NCI-H2227 treated with DMSO at 0.1 percent for 48 hours (cell line): ENCODE data around the gene C7.
"Not testable (repeated sequence)": the region's sequence is repeated elsewhere in the genome, so short reads cannot be mapped to it uniquely, and the experiment has no call there.

Experiments
- DNase-seq: peaks from one replicate; lab custom pipeline; 2025; lab: John Stamatoyannopoulos, UW

The C7 gene

DNA sequence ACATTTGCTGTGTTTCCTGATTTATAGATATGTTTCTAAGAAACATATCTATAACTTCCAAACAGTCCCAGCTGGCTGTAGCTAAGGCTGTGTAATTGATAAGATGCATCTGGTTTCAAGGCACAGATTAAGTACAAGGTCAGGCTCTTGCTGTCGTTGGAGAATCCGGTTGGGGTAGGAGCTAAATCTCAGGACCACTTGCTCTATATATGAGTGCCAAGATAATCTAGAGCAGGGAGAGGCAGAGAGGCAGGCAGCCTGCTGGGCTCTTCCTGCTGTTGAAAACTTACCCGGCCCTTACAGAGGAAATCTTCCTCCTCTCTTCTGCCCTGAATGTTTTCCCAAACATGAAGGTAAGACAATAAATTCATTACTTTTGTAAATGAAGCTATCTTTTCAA, at the start of gene C7:
TSS of gene C7 (plus strand) at position 234 of the 400 bp plus-strand sequence. CDS start at position 348, 114 bp downstream.
- DNase-seq, result no peak

GRCh38 chr5:40860711-40861110, 48.6 kb upstream of the C7 start:
- DNase-seq, result no peak

GRCh38 chr5:40865004-40865403, 44.3 kb upstream of the C7 start:
- DNase-seq, result not testable (repeated sequence)

DNA sequence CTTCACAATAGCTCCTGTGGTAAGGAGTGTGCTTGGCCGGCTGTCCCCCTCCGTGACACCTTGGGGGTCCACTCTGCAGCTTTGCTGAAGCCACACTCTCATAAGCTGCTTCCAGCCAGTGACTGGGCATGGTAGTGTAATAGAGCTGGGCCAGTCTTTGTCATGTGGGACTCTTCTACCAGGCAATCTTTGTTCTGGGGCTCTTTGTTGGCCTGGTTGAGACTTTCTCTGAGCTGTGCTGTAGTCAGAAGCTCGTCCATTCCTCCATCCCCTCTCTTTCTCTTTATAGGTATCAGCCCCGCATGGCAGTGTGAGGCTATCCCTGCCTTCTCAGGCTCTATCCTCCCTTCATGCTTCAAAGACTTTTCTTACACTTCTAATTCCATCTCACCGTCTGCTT, 42.5 kb upstream of the C7 start:
- no peak for DNase-seq

- no peak for DNase-seq
These were observed 39.9 kb upstream of the C7 start for GRCh38 chr5:40869384-40869783.

- no peak for DNase-seq
These were observed 38.1 kb upstream of the C7 start for GRCh38 chr5:40871177-40871576.

- DNase-seq, result not testable (repeated sequence)
These were observed 37.0 kb upstream of the C7 start for GRCh38 chr5:40872253-40872652.

DNA sequence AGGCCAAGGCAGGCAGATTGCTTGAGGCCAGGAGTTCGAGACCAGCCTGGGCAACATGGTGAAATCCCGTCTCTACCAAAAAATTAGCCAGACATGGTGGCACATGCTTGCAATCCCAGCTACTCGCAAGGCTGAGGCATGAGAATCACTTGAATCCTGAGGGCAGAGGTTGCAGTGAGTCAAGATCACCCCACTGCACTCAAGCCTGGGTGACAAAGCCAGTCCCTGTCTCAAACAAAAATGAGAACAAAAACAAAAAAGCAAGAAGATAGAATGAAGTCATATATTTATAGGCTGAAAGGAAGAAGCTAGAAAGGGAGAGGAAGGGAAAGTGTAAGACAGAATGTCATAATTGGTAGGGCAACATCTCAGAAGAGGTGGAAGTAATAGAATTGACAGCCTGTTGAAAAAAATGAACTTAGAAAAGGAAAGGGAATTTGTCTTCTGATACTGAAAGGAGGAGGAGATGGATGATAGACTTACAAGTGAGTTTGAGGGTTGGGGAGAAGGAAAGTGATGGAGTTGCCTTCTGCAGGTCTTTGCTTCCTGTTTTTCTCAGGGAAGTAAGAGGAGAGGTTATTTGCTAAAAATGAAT, 35.9 kb upstream of the C7 start:
- DNase-seq, result no peak

GRCh38 chr5:40875958-40876357, 33.3 kb upstream of the C7 start:
- no peak for DNase-seq

DNA sequence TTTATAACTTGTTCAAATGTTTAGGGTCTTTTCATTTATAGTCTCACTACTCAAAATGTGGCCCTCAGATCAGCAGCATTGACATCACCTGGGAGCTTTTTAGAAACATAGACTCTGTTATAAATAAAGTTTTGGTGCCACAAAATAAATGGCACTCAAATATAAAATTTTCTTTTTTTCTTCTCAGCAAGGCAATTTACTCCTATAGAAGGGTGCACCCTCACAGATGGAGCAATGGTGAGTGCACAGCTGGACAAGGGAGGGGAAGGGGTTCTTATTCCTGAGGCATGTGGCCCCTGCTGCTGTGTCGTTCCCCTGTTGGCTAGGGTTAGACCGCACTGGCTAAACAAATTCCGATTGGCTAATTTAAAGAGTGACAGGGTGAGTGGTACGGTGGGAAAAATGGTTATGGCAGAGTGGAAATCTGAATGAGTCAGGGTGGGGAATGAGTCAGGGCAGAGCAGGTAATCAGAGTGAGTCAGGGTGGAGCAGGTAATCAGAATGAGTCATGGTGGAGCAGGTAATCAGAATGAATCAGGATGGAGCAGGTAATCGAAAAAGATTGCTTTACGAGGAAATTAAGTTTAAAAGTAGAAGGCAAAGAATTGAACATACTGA, 31.8 kb upstream of the C7 start:
- DNase-seq, result no peak

DNA sequence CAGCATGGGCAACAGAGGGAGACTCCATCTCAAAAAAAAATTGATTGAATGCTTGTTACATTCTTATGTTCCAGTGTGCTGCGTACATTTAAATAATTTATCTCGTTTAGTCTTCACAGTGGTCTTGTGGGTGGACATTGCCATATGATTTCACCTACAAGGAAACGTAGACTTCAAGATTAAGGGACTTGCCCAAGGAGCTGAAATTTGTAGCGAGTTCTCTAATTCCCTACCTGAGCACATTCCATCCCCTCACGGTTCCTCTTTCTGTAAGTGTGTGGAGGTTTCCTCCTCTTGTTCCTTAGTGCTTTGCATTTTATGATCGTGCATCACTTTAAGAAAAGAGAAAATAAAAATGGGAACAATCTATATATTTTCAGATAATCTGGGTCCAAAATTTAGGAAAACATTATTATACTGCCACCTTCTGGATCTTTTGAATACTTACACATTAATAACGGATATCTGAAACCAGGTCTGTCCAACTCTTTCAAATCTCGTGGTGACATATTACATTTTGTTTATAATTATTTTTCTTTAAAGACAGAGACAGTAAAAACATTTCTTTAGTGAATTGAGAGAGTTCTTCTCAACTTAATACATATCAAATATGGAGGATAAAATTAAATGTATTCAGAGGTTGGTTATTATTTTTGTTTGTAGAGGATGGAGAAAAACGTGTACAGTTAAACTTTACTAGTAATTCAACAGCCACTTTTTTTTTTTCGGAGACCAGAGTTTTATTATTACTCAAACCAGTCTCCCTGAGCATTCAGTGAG, 29.9 kb upstream of the C7 start:
- DNase-seq, result peak; percentile 55

DNA sequence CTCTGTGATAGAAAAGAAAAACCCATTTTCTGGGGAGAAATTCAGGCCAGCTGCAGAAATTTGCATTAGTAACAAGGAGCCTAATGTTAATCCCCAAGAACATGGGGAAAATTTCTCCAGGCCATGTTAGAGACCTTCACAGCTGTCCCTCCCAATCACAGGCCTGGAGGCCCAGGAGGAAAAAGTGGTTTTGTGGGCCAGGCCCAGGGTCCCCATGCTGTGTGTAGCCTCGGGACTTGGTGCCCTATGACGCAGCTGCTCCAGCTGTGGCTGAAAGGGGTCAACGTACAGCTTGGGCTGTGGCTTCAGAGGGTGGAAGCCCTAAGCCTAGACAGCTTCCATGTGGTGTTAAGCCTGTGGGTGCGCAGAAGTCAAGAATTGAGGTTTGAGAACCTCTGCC, 27.0 kb upstream of the C7 start:
- no peak for DNase-seq

DNA sequence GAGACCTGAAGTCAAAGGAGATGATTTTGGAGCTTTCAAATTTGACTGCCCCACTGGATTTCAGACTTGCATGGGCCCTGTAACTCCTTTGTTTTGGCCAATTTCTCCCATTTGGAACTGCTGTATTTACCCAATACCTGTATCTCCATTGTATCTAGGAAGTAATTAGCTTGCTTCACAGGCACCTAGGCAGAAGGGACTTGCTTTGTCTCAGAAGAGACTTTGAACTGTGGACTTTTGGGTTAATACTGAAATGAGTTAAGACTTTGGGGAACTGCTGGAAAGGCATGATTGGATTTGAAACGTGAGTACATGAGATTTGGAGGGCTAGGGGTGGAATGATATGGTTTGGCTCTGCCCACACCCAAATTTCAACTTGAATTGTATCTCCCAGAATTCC, 26.2 kb upstream of the C7 start:
- not testable (repeated sequence) for DNase-seq

DNA sequence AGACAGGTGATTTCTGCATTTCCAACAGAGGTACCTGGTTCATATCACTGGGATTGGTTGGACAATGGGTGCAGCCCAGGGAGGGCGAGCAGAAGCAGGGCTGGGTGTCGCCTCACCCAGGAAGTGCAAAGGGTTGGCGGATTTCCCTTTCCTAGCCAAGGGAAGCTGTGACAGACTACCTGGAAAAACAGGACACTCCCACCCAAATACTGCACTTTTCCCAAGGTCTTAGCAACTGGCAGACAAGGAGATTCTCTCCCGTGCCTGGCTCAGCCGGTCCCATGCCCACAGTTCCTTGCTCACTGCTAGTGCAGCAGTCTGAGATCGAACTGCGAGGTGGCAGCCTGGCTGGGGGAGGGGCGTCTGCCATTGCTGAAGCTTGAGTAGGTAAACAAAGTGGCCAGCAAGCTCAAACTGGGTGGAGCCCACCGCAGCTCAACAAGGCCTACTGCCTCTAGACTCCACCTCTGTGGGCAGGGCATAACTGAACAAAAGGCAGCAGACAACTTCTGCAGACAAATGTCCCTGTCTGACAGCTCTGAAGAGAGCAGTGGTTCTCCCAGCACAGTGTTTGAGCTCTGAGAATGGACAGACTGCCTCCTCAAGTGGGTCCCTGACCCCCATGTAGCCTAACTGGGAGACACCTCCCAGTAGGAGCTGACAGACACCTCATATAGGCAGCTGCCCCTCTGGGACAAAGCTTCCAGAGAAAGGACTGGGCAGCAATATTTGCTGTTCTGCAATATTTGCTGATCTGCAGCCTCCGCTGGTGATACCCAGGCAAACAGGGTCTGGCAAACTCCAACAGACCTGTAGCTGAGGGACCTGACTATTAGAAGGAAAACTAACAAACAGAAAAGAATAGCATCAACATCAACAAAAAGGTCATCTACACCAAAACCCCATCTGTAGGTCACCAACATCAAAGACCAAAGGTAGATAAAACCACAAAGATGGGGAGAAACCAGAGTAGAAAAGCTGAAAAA, 13.6 kb upstream of the C7 start:
- not testable (repeated sequence) for DNase-seq

DNA sequence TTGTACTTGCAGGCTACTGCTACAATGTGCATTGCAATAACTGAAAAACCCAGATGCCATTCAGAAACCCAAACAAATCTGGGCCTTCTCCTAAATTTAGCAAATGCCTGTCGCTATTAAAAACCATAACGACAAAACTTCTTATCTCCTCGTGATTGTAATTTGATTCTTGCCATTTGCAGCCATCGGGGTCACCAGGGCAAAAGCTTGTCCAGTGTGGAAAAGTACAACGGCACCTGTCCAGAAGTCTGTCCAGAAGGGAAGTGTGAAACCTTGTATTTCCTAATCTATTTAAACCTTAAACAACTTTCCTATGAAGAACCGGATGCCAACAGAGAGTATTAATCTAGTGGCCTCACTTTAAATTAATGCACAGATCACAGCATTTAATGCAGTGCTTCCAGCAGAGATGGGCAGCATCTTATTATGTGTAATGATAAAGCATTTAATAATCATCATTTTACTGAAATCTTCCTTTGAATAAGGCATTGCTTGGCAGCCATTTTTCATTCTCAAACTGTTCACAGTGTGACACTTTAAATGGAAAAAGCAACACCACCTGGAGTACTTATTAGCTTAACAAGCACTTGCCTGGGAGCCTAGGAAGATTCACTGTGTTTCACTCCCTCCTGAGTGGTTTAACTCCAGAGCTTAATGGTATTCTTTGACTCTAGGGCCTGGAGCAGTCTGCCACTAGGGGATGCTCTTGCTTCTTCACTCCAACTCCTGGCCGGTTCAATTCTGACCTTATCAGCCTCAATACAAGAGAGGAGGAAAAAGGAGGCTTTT, 4.9 kb upstream of the C7 start:
- peak; percentile 75 for DNase-seq

DNA sequence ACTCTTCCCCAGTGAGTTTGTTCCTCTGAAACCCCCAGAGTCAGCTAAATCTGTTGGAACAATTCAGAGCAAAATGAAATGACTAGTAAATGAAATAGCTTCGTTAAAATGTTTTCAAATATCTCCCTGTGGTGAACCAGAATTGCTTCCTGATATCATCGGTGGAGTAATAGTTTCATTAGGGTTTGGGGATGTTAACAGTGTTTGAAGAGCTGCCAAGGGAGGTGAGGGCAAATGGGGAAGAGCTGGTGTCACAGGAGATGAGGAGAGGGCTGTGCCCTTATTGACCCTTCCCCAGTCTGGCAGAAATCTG, 4.3 kb upstream of the C7 start:
- DNase-seq, result no peak

GRCh38 chr5:40906351-40906751, 2.9 kb upstream of the C7 start:
- DNase-seq, result no peak

- DNase-seq, result no peak
These were observed 426 bp downstream of the C7 start for GRCh38 chr5:40909723-40910122.

GRCh38 chr5:40911266-40911665, 2.0 kb downstream of the C7 start:
- DNase-seq, result no peak

DNA sequence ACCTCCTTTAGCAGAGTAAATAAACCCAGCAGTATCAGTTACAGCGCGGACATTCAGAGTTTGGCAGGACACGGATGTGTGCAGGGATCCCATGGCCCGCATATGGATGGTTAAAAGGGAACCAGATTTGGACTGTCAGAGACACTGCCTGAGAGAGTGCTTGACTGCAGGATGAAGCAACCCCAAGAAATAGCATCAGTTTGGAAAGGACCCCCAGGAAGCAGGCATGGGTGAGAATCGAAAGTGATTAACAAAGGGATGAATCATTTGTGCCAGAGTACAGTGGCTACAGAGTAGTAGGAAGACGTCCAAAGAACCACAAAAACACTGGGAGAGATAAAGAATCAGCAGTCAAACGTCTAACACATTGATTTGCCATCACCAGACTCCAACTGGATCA, 5.5 kb downstream of the C7 start:
- DNase-seq, result no peak

- no peak for DNase-seq
These were observed 6.1 kb downstream of the C7 start for GRCh38 chr5:40915341-40915926.
